ENCODE data around the gene FNIP1. TPM values are rescaled to one million over a fixed set of nuclear protein-coding genes. Genes with fewer than 3 reads are reported as not detected.

FNIP1 gene
- total RNA-seq, 2 experiments from 2014 or later: 14.0 to 15.9 TPM

- Mint-ChIP-seq H3K4me3 (no peak overlapping the region), H3K36me3 (no peaks in the 10 kb centered on the region), H3K9me3 (no peaks in the 10 kb centered on the region), H3K27me3 (no peaks in the 10 kb centered on the region), H3K27ac (no peak overlapping the region), H3K4me1 (ENCODE audit: low read depth) (no peaks in the 10 kb centered on the region)
- ChIA-PET POLR2A (no interaction called here), CTCF (interaction anchor here (0.9 to 2.2 kb wide), 8 partner anchors 35 to 254 kb away, joined by 3 to 24 read pairs (median 4); no protein-coding TSS in a partner anchor)
- DNase-seq: no peak
- intact Hi-C loops (cut with micrococcal nuclease): loop anchor here (1.0 kb wide), 2 partner anchors 197 to 253 kb away; no protein-coding TSS in a partner anchor
Observed at GRCh38 chr5:131810510-131811249, 13.9 kb upstream of the FNIP1 start.

- intact Hi-C loops (cut with micrococcal nuclease): loop anchor here (5.0 kb wide), 3 partner anchors 211 to 266 kb away; partner anchors contain the start of gene IL3
- Mint-ChIP-seq H3K4me1 (ENCODE audit: low read depth) (peaks cover 33% of the 10 kb centered on the region), H3K36me3 (peaks cover 6% of the 10 kb centered on the region), H3K27ac (peak overlapping the region; percentile 84), H3K4me3 (peak overlapping the region; percentile 97), H3K9me3 (no peaks in the 10 kb centered on the region), H3K27me3 (no peaks in the 10 kb centered on the region)
- CTCF ChIA-PET: interaction anchor here (0.7 to 2.8 kb wide), 4 partner anchors 160 to 373 kb away, joined by 3 to 9 read pairs (median 4); no protein-coding TSS in a partner anchor
- POLR2A ChIA-PET: interaction anchor here (0.9 to 1.3 kb wide), 4 partner anchors 159 to 223 kb away, joined by 3 to 4 read pairs (median 3); no protein-coding TSS in a partner anchor
- DNase-seq: peak; percentile 51
Observed at GRCh38 chr5:131795879-131796792, 681 bp downstream of the FNIP1 start.

GRCh38 chr5:131795228-131795627 lies 1.6 kb downstream of the FNIP1 start:
- H3K9me3 Mint-ChIP-seq: no peaks in the 10 kb centered on the region
- no peaks in the 10 kb centered on the region for H3K27me3 Mint-ChIP-seq
- intact Hi-C loops (cut with micrococcal nuclease): loop anchor here (5.0 kb wide), 3 partner anchors 212 to 267 kb away; partner anchors contain the start of gene IL3
- no peak overlapping the region for H3K27ac Mint-ChIP-seq
- no peak for DNase-seq
- ChIA-PET CTCF (no interaction called here), POLR2A (no interaction called here)
- peaks cover 6% of the 10 kb centered on the region for H3K36me3 Mint-ChIP-seq
- peaks cover 37% of the 10 kb centered on the region for H3K4me1 Mint-ChIP-seq (ENCODE audit: low read depth)
- H3K4me3 Mint-ChIP-seq: peak overlapping the region; percentile 73

GRCh38 chr5:131794586-131794985 lies 2.2 kb downstream of the FNIP1 start:
- Mint-ChIP-seq H3K9me3 (no peaks in the 10 kb centered on the region), H3K27me3 (no peaks in the 10 kb centered on the region), H3K4me3 (peak overlapping the region; percentile 13), H3K36me3 (peaks cover 6% of the 10 kb centered on the region), H3K27ac (no peak overlapping the region), H3K4me1 (ENCODE audit: low read depth) (peaks cover 40% of the 10 kb centered on the region)
- CTCF ChIA-PET: no interaction called here
- DNase-seq: no peak
- POLR2A ChIA-PET: no interaction called here
- intact Hi-C loops (cut with micrococcal nuclease): no loop called here

- Mint-ChIP-seq H3K4me3 (no peak overlapping the region), H3K36me3 (peaks cover 6% of the 10 kb centered on the region), H3K9me3 (no peaks in the 10 kb centered on the region), H3K4me1 (ENCODE audit: low read depth) (peaks cover 42% of the 10 kb centered on the region), H3K27me3 (no peaks in the 10 kb centered on the region), H3K27ac (no peak overlapping the region)
- ChIA-PET POLR2A (no interaction called here), CTCF (no interaction called here)
- no peak for DNase-seq
- intact Hi-C loops (cut with micrococcal nuclease): no loop called here
Observed at GRCh38 chr5:131792896-131793295, 3.9 kb downstream of the FNIP1 start.

GRCh38 chr5:131791866-131792265 lies 5.0 kb downstream of the FNIP1 start:
- Mint-ChIP-seq H3K36me3 (peaks cover 6% of the 10 kb centered on the region), H3K27ac (no peak overlapping the region), H3K4me1 (ENCODE audit: low read depth) (peaks cover 52% of the 10 kb centered on the region), H3K9me3 (no peaks in the 10 kb centered on the region), H3K27me3 (no peaks in the 10 kb centered on the region), H3K4me3 (no peak overlapping the region)
- ChIA-PET CTCF (no interaction called here), POLR2A (no interaction called here)
- no peak for DNase-seq
- intact Hi-C loops (cut with micrococcal nuclease): no loop called here

GRCh38 chr5:131790550-131790949 lies 6.3 kb downstream of the FNIP1 start:
- H3K4me1 Mint-ChIP-seq (ENCODE audit: low read depth): peaks cover 50% of the 10 kb centered on the region
- no peaks in the 10 kb centered on the region for H3K9me3 Mint-ChIP-seq
- intact Hi-C loops (cut with micrococcal nuclease): no loop called here

GRCh38 chr5:131789765-131790164 lies 7.1 kb downstream of the FNIP1 start:
- Mint-ChIP-seq H3K4me1 (ENCODE audit: low read depth) (peaks cover 42% of the 10 kb centered on the region), H3K4me3 (no peak overlapping the region), H3K27me3 (no peaks in the 10 kb centered on the region), H3K27ac (no peak overlapping the region), H3K36me3 (peaks cover 8% of the 10 kb centered on the region), H3K9me3 (no peaks in the 10 kb centered on the region)
- DNase-seq: no peak
- ChIA-PET CTCF (no interaction called here), POLR2A (no interaction called here)
- intact Hi-C loops (cut with micrococcal nuclease): no loop called here

More at GRCh38 chr5:131790550-131790949, 6.3 kb downstream of the FNIP1 start:
- Mint-ChIP-seq H3K36me3 (peaks cover 8% of the 10 kb centered on the region), H3K4me3 (no peak overlapping the region), H3K27me3 (no peaks in the 10 kb centered on the region), H3K27ac (no peak overlapping the region)
- CTCF ChIA-PET: no interaction called here
- POLR2A ChIA-PET: no interaction called here
- DNase-seq: no peak

GRCh38 chr5:131787736-131788135 lies 9.1 kb downstream of the FNIP1 start:
- no peaks in the 10 kb centered on the region for H3K27me3 Mint-ChIP-seq
- ChIA-PET CTCF (no interaction called here), POLR2A (no interaction called here)
- intact Hi-C loops (cut with micrococcal nuclease): no loop called here
- H3K4me1 Mint-ChIP-seq (ENCODE audit: low read depth): peaks cover 33% of the 10 kb centered on the region
- H3K36me3 Mint-ChIP-seq: peaks cover 5% of the 10 kb centered on the region
- H3K9me3 Mint-ChIP-seq: no peaks in the 10 kb centered on the region
- no peak overlapping the region for H3K4me3 Mint-ChIP-seq
- no peak overlapping the region for H3K27ac Mint-ChIP-seq
- no peak for DNase-seq

- Mint-ChIP-seq H3K36me3 (peaks cover 2% of the 10 kb centered on the region), H3K27me3 (no peaks in the 10 kb centered on the region), H3K9me3 (no peaks in the 10 kb centered on the region), H3K27ac (no peak overlapping the region), H3K4me3 (no peak overlapping the region), H3K4me1 (ENCODE audit: low read depth) (peaks cover 29% of the 10 kb centered on the region)
- POLR2A ChIA-PET: no interaction called here
- CTCF ChIA-PET: no interaction called here
- intact Hi-C loops (cut with micrococcal nuclease): no loop called here
- DNase-seq: no peak
Observed at GRCh38 chr5:131786900-131787692, 9.7 kb downstream of the FNIP1 start.

- DNase-seq: no peak
- intact Hi-C loops (cut with micrococcal nuclease): no loop called here
- Mint-ChIP-seq H3K9me3 (no peaks in the 10 kb centered on the region), H3K36me3 (peaks cover 5% of the 10 kb centered on the region), H3K4me1 (ENCODE audit: low read depth) (peaks cover 34% of the 10 kb centered on the region), H3K27me3 (no peaks in the 10 kb centered on the region), H3K27ac (no peak overlapping the region), H3K4me3 (no peak overlapping the region)
- ChIA-PET CTCF (no interaction called here), POLR2A (no interaction called here)
Observed at GRCh38 chr5:131786036-131786435, 10.8 kb downstream of the FNIP1 start.

- intact Hi-C loops (cut with micrococcal nuclease): no loop called here
- H3K27ac Mint-ChIP-seq: no peak overlapping the region
- peaks cover 29% of the 10 kb centered on the region for H3K4me1 Mint-ChIP-seq (ENCODE audit: low read depth)
- POLR2A ChIA-PET: no interaction called here
- no peak for DNase-seq
- no peaks in the 10 kb centered on the region for H3K27me3 Mint-ChIP-seq
- H3K9me3 Mint-ChIP-seq: no peaks in the 10 kb centered on the region
- H3K4me3 Mint-ChIP-seq: no peak overlapping the region
- H3K36me3 Mint-ChIP-seq: peaks cover 5% of the 10 kb centered on the region
- CTCF ChIA-PET: no interaction called here
Observed at GRCh38 chr5:131783874-131784273, 12.9 kb downstream of the FNIP1 start.

All from activated CD4-positive, alpha-beta memory T cell treated with anti-CD3 and anti-CD28 coated beads for 36 hours (primary cell).